ENCODE results near the gene UTP4.

The UTP4 gene

GRCh38 chr16:69132424-69133252 is at the start of gene UTP4, which contains the start of gene CHTF8:
Gene UTP4 (plus strand): TSS chr16:69132649. CDS start chr16:69133460, 811 bp downstream.
Gene CHTF8 (minus strand): TSS chr16:69132588. CDS start chr16:69121458, 11,130 bp downstream.
- DNase-seq (ENCODE audit: low spot score), result peak; percentile 72

- DNase-seq (ENCODE audit: low spot score), result no peak
These were observed 49.0 kb upstream of the UTP4 start for GRCh38 chr16:69083306-69083941.

GRCh38 chr16:69084289-69084688 is 48.2 kb upstream of the UTP4 start:
- DNase-seq (ENCODE audit: low spot score), result no peak

- DNase-seq (ENCODE audit: low spot score), result no peak
These were observed 47.3 kb upstream of the UTP4 start for GRCh38 chr16:69085032-69085695.

- DNase-seq (ENCODE audit: low spot score), result no peak
These were observed 45.3 kb upstream of the UTP4 start for GRCh38 chr16:69087161-69087581.

- no peak for DNase-seq (ENCODE audit: low spot score)
These were observed 43.8 kb upstream of the UTP4 start for GRCh38 chr16:69088684-69089083.

GRCh38 chr16:69089091-69089910 is 43.1 kb upstream of the UTP4 start:
- no peak for DNase-seq (ENCODE audit: low spot score)

- DNase-seq (ENCODE audit: low spot score), result no peak
These were observed 38.5 kb upstream of the UTP4 start for GRCh38 chr16:69093974-69094373.

GRCh38 chr16:69094501-69094900 is 37.9 kb upstream of the UTP4 start:
- no peak for DNase-seq (ENCODE audit: low spot score)

GRCh38 chr16:69095193-69095592 is 37.3 kb upstream of the UTP4 start:
- DNase-seq (ENCODE audit: low spot score), result no peak

GRCh38 chr16:69100071-69100691 is 32.3 kb upstream of the UTP4 start:
- no peak for DNase-seq (ENCODE audit: low spot score)

- no peak for DNase-seq (ENCODE audit: low spot score)
These were observed 26.7 kb upstream of the UTP4 start, which contains the start of gene HAS3 for GRCh38 chr16:69105501-69106361. Gene HAS3 (plus strand): TSS chr16:69105653. CDS start chr16:69109396, 3,743 bp downstream.

- DNase-seq (ENCODE audit: low spot score), result no peak
These were observed 25.7 kb upstream of the UTP4 start for GRCh38 chr16:69106491-69107315.

- no peak for DNase-seq (ENCODE audit: low spot score)
These were observed 25.0 kb upstream of the UTP4 start for GRCh38 chr16:69107316-69107962.

GRCh38 chr16:69108064-69108904 is 24.2 kb upstream of the UTP4 start:
- no peak for DNase-seq (ENCODE audit: low spot score)

- DNase-seq (ENCODE audit: low spot score), result no peak
These were observed 23.6 kb upstream of the UTP4 start for GRCh38 chr16:69108905-69109252.

GRCh38 chr16:69109486-69110270 is 22.8 kb upstream of the UTP4 start:
- no peak for DNase-seq (ENCODE audit: low spot score)

Measured in kidney capillary endothelial cell (primary cell).